22Rv1 (cell line): ENCODE data around the gene RNF32.

Experiments used
- ZFX ChIP-seq: fragments of 450-650 bp; IDR thresholded peaks from 2 replicates; pipeline ENCODE4 v1.6.1; 2017; ENCODE audit warnings: antibody characterized with exemption, borderline replicate concordance
- TF ChIP-seq, protein P1 (sequence below): fragments of 450-650 bp; IDR thresholded peaks from 2 replicates; pipeline ENCODE4 v1.5.1; 2017; ENCODE audit warnings: mild to moderate bottlenecking

DNA sequence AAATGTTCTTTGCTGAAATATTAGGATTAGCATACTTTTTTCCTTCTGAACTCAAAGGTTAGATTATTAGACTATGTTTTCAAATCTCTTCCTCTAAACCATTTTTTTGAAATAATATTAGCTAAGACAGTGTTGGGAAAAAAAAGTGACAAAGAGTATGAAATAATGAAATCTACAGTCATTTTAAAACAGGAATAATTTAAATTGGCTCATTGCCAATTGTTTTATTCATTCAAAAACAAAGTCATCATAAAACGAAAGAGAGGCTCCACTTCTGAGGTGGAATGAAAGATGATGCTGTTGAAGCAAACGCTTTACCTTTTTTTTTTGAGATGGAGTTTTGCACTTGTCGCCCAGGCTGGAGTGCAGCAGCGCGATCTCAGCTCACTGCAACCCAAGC, 51.2 kb downstream of the RNF32 start:
- TF ChIP-seq, protein P1, sequence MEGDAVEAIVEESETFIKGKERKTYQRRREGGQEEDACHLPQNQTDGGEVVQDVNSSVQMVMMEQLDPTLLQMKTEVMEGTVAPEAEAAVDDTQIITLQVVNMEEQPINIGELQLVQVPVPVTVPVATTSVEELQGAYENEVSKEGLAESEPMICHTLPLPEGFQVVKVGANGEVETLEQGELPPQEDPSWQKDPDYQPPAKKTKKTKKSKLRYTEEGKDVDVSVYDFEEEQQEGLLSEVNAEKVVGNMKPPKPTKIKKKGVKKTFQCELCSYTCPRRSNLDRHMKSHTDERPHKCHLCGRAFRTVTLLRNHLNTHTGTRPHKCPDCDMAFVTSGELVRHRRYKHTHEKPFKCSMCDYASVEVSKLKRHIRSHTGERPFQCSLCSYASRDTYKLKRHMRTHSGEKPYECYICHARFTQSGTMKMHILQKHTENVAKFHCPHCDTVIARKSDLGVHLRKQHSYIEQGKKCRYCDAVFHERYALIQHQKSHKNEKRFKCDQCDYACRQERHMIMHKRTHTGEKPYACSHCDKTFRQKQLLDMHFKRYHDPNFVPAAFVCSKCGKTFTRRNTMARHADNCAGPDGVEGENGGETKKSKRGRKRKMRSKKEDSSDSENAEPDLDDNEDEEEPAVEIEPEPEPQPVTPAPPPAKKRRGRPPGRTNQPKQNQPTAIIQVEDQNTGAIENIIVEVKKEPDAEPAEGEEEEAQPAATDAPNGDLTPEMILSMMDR = no peak
- no peak for TF ChIP-seq ZFX
